Neural cell (in vitro differentiated cells): ENCODE data around the gene YIPF6. TPM values are rescaled to one million over a fixed set of nuclear protein-coding genes. Genes with fewer than 3 reads are reported as not detected.
"Not testable (repeated sequence)": the region's sequence is repeated elsewhere in the genome, so short reads cannot be mapped to it uniquely, and the experiment has no call there.

Experiments
- H2AFZ ChIP-seq: fragments of 200-600, 300-800 bp; sonication (generic), shearing (Covaris generic); 2 replicates; pipeline ENCODE4 v1.6.0; 2014; ENCODE audit warnings: low read depth, mild to moderate bottlenecking, antibody characterized with exemption, low read length, moderate library complexity
- H3F3A ChIP-seq: fragments of 200-600 bp; shearing (Covaris generic); 2 replicates; pipeline ENCODE4 v1.6.1; 2016; ENCODE audit warnings: mild to moderate bottlenecking, moderate library complexity, mixed read lengths, antibody characterized with exemption, low read length; ENCODE audit not compliant: insufficient read depth, poor library complexity, severe bottlenecking
- H3K27ac ChIP-seq: fragments of 200-600, 300-800 bp; sonication (generic), shearing (Covaris generic); 2 replicates; pipeline ENCODE4 v1.5.1; 2014; ENCODE audit warnings: mild to moderate bottlenecking, low read length, moderate library complexity
- H3K27me3 ChIP-seq: fragments of 300-800, 200-600 bp; sonication (generic), shearing (Covaris generic); 2 replicates; pipeline ENCODE4 v1.6.0; 2014; ENCODE audit warnings: mild to moderate bottlenecking, low read depth, low read length, moderate library complexity; ENCODE audit not compliant: insufficient read depth
- H3K36me3 ChIP-seq: fragments of 300-800, 200-600 bp; sonication (generic), shearing (Covaris generic); 2 replicates; pipeline ENCODE4 v1.5.1; 2014; ENCODE audit warnings: mild to moderate bottlenecking, antibody characterized with exemption, low read length, moderate library complexity; ENCODE audit not compliant: insufficient read depth
- H3K4me2 ChIP-seq: fragments of 300-800, 200-600 bp; sonication (generic), shearing (Covaris generic); 2 replicates; pipeline ENCODE4 v1.6.0; 2014; ENCODE audit warnings: mild to moderate bottlenecking, low read length
- H3K4me3 ChIP-seq: fragments of 300-800, 200-600 bp; sonication (generic), shearing (Covaris generic); 2 replicates; pipeline ENCODE4 v1.5.1; 2014; ENCODE audit warnings: mild to moderate bottlenecking, low read length, moderate library complexity
- H3K79me2 ChIP-seq: fragments of 200-600 bp; shearing (Covaris generic); replicated peaks from 2 replicates; pipeline ENCODE4 v1.6.0; 2014; ENCODE audit warnings: mild to moderate bottlenecking, low read length, moderate library complexity; ENCODE audit not compliant: insufficient read depth
- H3K9ac ChIP-seq: fragments of 300-800, 200-600 bp; sonication (generic), shearing (Covaris generic); 2 replicates; pipeline ENCODE4 v1.6.1; 2016; ENCODE audit warnings: mild to moderate bottlenecking, low read length, mixed read lengths
- H3K9me2 ChIP-seq: fragments of 200-600 bp; shearing (Covaris generic); 2 replicates; pipeline ENCODE4 v1.6.1; 2016; ENCODE audit warnings: mild to moderate bottlenecking, low read length, mixed read lengths; ENCODE audit not compliant: insufficient read depth
- H3K9me3 ChIP-seq: fragments of 200-600, 300-800 bp; sonication (generic), shearing (Covaris generic); 2 replicates; pipeline ENCODE4 v1.6.1; 2016; ENCODE audit warnings: mild to moderate bottlenecking, mixed run types, low read length, moderate library complexity, mixed read lengths
- H4K20me1 ChIP-seq: fragments of 200-600 bp; shearing (Covaris generic); 2 replicates; pipeline ENCODE4 v1.6.1; 2016; ENCODE audit warnings: mild to moderate bottlenecking, mixed run types; ENCODE audit not compliant: insufficient read depth
- CTCF ChIP-seq: fragments of 450-650 bp; IDR thresholded peaks from 2 replicates; pipeline ENCODE4 v1.5.1; 2014; ENCODE audit warnings: antibody characterized with exemption, mild to moderate bottlenecking, moderate library complexity; ENCODE audit not compliant: poor library complexity, severe bottlenecking
- EP300 ChIP-seq: fragments of 450-650 bp; conservative IDR thresholded peaks from 2 replicates; pipeline ENCODE4 v1.6.1; 2014; ENCODE audit warnings: antibody characterized with exemption, mild to moderate bottlenecking, moderate library complexity; ENCODE audit not compliant: poor library complexity, severe bottlenecking
- EZH2 ChIP-seq: fragments of 200-600, 300-800 bp; shearing (Covaris generic), sonication (generic); IDR thresholded peaks from 2 replicates; pipeline ENCODE4 v1.6.1; 2014; ENCODE audit warnings: antibody characterized with exemption, low read length, borderline replicate concordance, mild to moderate bottlenecking; ENCODE audit not compliant: insufficient read depth, poor library complexity, severe bottlenecking
- MXI1 ChIP-seq: fragments of 450-650 bp; conservative IDR thresholded peaks from 2 replicates; pipeline ENCODE4 v1.6.1; 2014; ENCODE audit warnings: antibody characterized with exemption, mild to moderate bottlenecking; ENCODE audit not compliant: poor library complexity, severe bottlenecking
- POLR2AphosphoS5 ChIP-seq: IDR thresholded peaks from 2 replicates; pipeline ENCODE4 v1.6.1; 2012
- RAD21 ChIP-seq: fragments of 450-650 bp; conservative IDR thresholded peaks from 2 replicates; pipeline ENCODE4 v1.6.1; 2014; ENCODE audit warnings: antibody characterized with exemption, mild to moderate bottlenecking, moderate library complexity
- REST ChIP-seq: IDR thresholded peaks from 2 replicates; pipeline ENCODE4 v1.6.1; 2012; ENCODE audit warnings: borderline replicate concordance
- SMC3 ChIP-seq: fragments of 450-650 bp; conservative IDR thresholded peaks from 2 replicates; pipeline ENCODE4 v1.6.1; 2014; ENCODE audit warnings: antibody characterized with exemption, mild to moderate bottlenecking, moderate library complexity; ENCODE audit not compliant: poor library complexity
- TAF1 ChIP-seq: IDR thresholded peaks from 2 replicates; pipeline ENCODE4 v1.6.1; 2012; ENCODE audit warnings: low read depth
- polyA plus RNA-seq: library from polyadenylated mRNA; depleted of rRNA; stranded (reverse); fragments of >200 nt; gene quantifications from 2 replicates; pipeline ENCODE4 v1.2.3, GENCODE V29; 2014

YIPF6 gene
- polyA plus RNA-seq, 1 donor from 2014 or later = 28.5 TPM

GRCh38 chrX:68490644-68491043 lies 8.2 kb upstream of the YIPF6 start:
- Histone ChIP-seq H2AFZ (no peak overlapping the region), H3K4me3 (no peak overlapping the region), H3K9me3 (no peaks in the 10 kb centered on the region), H3K4me2 (no peak overlapping the region), H3K27me3 (no peaks in the 10 kb centered on the region), H3F3A (no peaks in the 10 kb centered on the region), H3K27ac (no peak overlapping the region), H4K20me1 (no peaks in the 10 kb centered on the region), H3K36me3 (no peaks in the 10 kb centered on the region), H3K79me2 (no peaks in the 10 kb centered on the region), H3K9ac (no peak overlapping the region), H3K9me2 (no peaks in the 10 kb centered on the region)
- TF ChIP-seq MXI1 = no peak
- TF ChIP-seq RAD21 = no peak
- no peak for TF ChIP-seq CTCF
- no peak for TF ChIP-seq EZH2
- no peak for TF ChIP-seq EP300

GRCh38 chrX:68492583-68492982 lies 6.3 kb upstream of the YIPF6 start:
- Histone ChIP-seq H3K9ac (no peak overlapping the region), H3K9me2 (no peaks in the 10 kb centered on the region), H3K36me3 (no peaks in the 10 kb centered on the region), H3K79me2 (no peaks in the 10 kb centered on the region), H3K4me3 (no peak overlapping the region), H3K4me2 (no peak overlapping the region), H3K27ac (no peak overlapping the region), H3F3A (no peaks in the 10 kb centered on the region), H2AFZ (no peak overlapping the region), H3K27me3 (no peaks in the 10 kb centered on the region), H3K9me3 (no peaks in the 10 kb centered on the region), H4K20me1 (no peaks in the 10 kb centered on the region)
- no peak for TF ChIP-seq CTCF
- TF ChIP-seq TAF1 = no peak
- no peak for TF ChIP-seq RAD21
- TF ChIP-seq REST = no peak
- no peak for TF ChIP-seq SMC3
- no peak for TF ChIP-seq POLR2AphosphoS5
- no peak for TF ChIP-seq EP300
- no peak for TF ChIP-seq EZH2
- no peak for TF ChIP-seq MXI1

- H3K9me2 ChIP-seq, H2AFZ ChIP-seq, H3K9me3 ChIP-seq, H3K9ac ChIP-seq, H3K27me3 ChIP-seq, H3F3A ChIP-seq, H3K36me3 ChIP-seq, H3K79me2 ChIP-seq, H3K27ac ChIP-seq, H3K4me3 ChIP-seq, H4K20me1 ChIP-seq, H3K4me2 ChIP-seq: not testable (repeated sequence)
Observed at GRCh38 chrX:68493776-68494175, 5.1 kb upstream of the YIPF6 start.
